ENCODE data around the gene TBC1D22B. TPM values are rescaled to one million over a fixed set of nuclear protein-coding genes. Genes with fewer than 3 reads are reported as not detected.

The TBC1D22B gene
- total and polyA plus RNA-seq, 4 donors = 3.9 to 17.0 (median 7.7) TPM

DNA sequence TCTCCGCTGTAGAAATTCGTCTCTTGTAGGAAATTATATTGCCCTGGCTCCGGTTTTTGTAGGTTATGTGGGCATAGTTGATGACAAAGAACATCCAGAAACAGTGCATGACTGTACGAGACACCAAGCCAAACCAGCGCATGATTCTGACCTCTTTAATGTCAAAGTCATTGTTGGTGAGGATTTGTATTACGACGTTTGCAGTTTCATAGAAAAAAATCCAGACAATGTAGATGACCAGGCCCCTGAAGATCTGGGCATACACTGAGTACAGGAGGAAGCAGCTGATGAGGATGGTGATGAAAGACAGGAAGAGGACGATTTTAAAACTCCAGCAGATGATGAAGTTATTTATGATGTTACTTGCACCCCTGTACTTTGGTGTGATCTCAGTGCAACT lies 39.1 kb upstream of the TBC1D22B start:
- intact Hi-C loops (cut with DNase I) = loop anchor here in 1 of 2 donors (10.0 kb wide), 1 partner anchor 334 kb away; the partner anchor contains the start of gene C6orf89
- no peak overlapping the region for H3K4me3 ChIP-seq (ENCODE audit: low read length in 2 of 2)
- H3K36me3 ChIP-seq (ENCODE audit: control insufficient read depth in 1 of 2, insufficient read depth in 2 of 2, low read length in 1 of 2) = no peaks in the 10 kb centered on the region
- no peak for ATAC-seq (ENCODE audit: low FRiP score)
- no peak for DNase-seq
- no peaks in the 10 kb centered on the region for H3K27me3 ChIP-seq (ENCODE audit: control insufficient read depth in 1 of 2, insufficient read depth in 2 of 2, low read length in 1 of 2)
- 91 to 92% methylated on average over 8 of the region's 8 CpGs for WGBS, 2 donors
- no peak overlapping the region for H3K27ac ChIP-seq (ENCODE audit: low read depth in 1 of 2, low read length in 2 of 2)
- no peaks in the 10 kb centered on the region for H3K9me3 ChIP-seq (ENCODE audit: control insufficient read depth, low read length)
- no peaks in the 10 kb centered on the region for H3K4me1 ChIP-seq (ENCODE audit: control insufficient read depth in 1 of 2, insufficient read depth in 2 of 2, low read length in 2 of 2)

DNA sequence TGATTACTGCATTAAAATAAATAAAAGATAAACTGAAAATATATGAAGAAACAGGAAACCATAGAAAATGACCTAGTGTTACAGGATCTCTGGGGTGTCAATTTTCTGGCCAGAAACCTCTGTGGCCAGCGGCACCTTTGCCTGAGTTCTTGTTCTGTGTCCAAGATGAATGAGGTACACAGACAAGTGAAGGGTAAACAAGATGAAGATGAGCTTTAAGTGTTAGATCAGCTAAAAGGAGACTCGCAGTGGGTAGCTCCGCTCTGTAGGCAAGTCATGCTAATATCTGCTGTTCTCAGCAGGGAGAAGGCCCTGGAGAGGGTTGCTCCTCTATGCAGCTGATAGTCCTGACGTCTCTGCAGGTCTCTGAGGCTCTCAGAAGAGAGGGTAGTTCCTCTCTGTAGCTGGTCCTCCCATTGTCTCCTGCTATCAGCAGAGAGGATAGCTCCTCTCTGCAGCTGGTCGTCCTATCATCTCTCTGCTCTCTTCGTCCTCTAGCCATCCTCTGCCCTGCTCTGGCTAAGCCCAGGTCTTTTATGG lies 35.9 kb upstream of the TBC1D22B start:
- peak; percentile 19 for ATAC-seq (ENCODE audit: low FRiP score)
- H3K27me3 ChIP-seq (ENCODE audit: control insufficient read depth in 1 of 2, insufficient read depth in 2 of 2, low read length in 1 of 2) = no peaks in the 10 kb centered on the region
- intact Hi-C loops (cut with DNase I) = no loop called here
- DNase-seq = no peak
- WGBS, 2 donors = 65 to 66% methylated on average over 6 of the region's 6 CpGs
- H3K4me3 ChIP-seq (ENCODE audit: low read length in 2 of 2) = no peak overlapping the region
- no peaks in the 10 kb centered on the region for H3K9me3 ChIP-seq (ENCODE audit: control insufficient read depth, low read length)
- H3K27ac ChIP-seq (ENCODE audit: low read depth in 1 of 2, low read length in 2 of 2) = peak overlapping the region in 1 of 2 donors; percentile 68
- H3K36me3 ChIP-seq (ENCODE audit: control insufficient read depth in 1 of 2, insufficient read depth in 2 of 2, low read length in 1 of 2) = no peaks in the 10 kb centered on the region
- H3K4me1 ChIP-seq (ENCODE audit: control insufficient read depth in 1 of 2, insufficient read depth in 2 of 2, low read length in 2 of 2) = no peaks in the 10 kb centered on the region

DNA sequence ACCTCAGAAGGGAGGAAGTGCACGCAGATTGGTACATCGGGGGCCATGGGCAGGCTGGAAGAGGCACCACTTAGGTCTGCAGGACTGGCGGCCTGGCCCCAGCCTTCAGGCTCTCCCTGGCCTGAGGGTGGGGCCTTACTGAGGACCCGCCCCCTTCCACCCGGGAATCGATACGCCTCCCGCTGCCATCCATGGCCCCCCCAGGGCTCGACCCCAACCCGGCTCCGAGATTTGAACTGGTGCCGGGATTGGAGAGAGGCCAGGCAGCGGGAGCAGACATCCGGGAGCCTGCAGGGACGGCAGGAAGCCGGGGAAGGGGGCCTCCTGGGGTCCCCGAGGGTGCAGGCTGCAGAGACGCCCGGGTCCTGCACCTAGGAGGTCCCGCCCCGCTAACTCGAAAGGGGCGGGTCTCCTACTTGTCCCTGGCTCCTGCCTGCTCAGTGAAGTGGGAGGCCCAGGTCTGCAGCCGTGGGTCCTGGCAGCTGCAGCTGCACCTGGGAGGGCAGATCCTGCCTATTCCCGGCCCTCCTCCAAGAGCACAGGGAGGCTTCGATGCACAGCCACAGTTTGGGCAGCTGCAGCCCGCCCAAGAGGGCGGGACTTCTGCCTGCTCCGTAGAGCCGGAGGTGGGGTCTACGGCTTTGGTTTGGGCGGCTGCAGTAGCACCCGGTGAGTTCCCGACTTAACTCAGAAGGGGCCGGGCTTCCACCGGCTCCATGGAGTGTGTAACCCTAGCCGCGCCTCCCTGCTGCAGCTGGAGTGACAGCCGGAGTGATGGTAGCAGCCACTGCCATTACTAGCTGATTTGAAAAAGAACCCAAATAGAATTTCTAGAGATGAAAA lies 35.2 kb upstream of the TBC1D22B start:
- intact Hi-C loops (cut with DNase I) = no loop called here
- H3K36me3 ChIP-seq (ENCODE audit: control insufficient read depth in 1 of 2, insufficient read depth in 2 of 2, low read length in 1 of 2) = no peaks in the 10 kb centered on the region
- H3K4me3 ChIP-seq (ENCODE audit: low read length in 2 of 2) = peak overlapping the region; percentile 61 to 72
- peak overlapping the region in 1 of 2 donors; percentile 68 for H3K27ac ChIP-seq (ENCODE audit: low read depth in 1 of 2, low read length in 2 of 2)
- 0 to 1% methylated on average over 35 to 39 of the region's 39 CpGs for WGBS, 2 donors
- no peaks in the 10 kb centered on the region for H3K9me3 ChIP-seq (ENCODE audit: control insufficient read depth, low read length)
- no peaks in the 10 kb centered on the region for H3K4me1 ChIP-seq (ENCODE audit: control insufficient read depth in 1 of 2, insufficient read depth in 2 of 2, low read length in 2 of 2)
- peak; percentile 90 to 92 for DNase-seq
- ATAC-seq (ENCODE audit: low FRiP score) = peak; percentile 91
- H3K27me3 ChIP-seq (ENCODE audit: control insufficient read depth in 1 of 2, insufficient read depth in 2 of 2, low read length in 1 of 2) = no peaks in the 10 kb centered on the region

DNA sequence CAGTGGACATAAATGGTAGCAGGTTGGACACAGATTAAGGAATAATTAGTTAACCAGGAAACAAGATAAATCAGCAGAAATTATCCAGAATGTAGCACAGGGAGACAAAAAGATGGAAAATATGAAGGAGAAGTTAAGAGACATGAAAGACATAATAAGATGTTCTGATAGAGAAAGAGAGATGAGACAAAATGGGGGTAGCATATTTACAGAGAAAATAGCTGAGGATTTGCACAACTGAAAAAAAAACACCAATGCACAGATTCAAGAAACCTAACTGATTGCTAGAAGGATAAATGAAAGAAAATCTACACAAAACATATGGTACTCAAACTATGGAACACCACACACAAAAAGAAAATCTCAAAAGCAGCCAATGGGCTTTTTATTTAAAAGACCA lies 34.6 kb upstream of the TBC1D22B start:
- intact Hi-C loops (cut with DNase I) = no loop called here
- DNase-seq (no peak), ATAC-seq (ENCODE audit: low FRiP score) (no peak)
- Histone ChIP-seq H3K4me3 (ENCODE audit: low read length in 2 of 2) (peak overlapping the region in 1 of 2 donors; percentile 61), H3K9me3 (ENCODE audit: control insufficient read depth, low read length) (no peaks in the 10 kb centered on the region), H3K27ac (ENCODE audit: low read depth in 1 of 2, low read length in 2 of 2) (no peak overlapping the region), H3K27me3 (ENCODE audit: control insufficient read depth in 1 of 2, insufficient read depth in 2 of 2, low read length in 1 of 2) (no peaks in the 10 kb centered on the region), H3K4me1 (ENCODE audit: control insufficient read depth in 1 of 2, insufficient read depth in 2 of 2, low read length in 2 of 2) (no peaks in the 10 kb centered on the region), H3K36me3 (ENCODE audit: control insufficient read depth in 1 of 2, insufficient read depth in 2 of 2, low read length in 1 of 2) (no peaks in the 10 kb centered on the region)

DNA sequence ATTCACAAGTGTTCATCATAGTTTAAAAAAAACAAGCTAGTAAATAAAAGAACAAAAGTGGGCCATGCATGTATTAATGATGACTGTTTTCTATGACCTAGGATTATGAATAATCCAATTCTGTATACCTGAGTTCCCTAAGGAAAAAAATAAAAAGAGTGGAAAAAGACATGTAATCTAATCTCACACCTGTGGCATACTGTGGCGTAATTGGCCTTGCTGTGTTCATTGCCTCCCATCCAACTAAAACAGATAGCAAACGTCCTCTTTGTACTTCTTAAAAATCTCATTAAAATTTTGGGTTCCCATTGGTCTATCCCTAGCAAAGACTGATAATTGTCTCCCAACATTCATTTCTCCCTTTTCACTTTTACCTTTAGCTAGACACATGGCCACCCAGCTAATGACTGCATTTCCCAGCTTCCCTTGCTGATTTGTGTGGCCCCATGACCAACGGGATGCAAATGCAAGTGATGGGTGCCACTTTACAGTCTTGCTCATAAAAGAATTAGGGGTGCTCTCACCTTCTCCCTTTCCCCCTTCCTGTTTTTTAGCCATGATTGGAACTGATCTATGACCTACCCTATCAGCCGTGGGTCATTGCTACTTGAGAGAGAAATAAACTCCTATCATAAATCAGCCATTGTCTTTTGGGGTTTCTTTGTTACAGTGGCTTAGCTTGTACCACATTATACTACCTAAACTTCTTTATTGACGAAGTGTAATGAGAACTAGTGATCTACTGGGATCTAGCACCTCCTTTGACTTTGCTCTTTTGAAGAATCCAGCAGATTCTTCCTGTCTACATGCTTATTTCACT lies 32.0 kb upstream of the TBC1D22B start:
- H3K9me3 ChIP-seq (ENCODE audit: control insufficient read depth, low read length) = no peaks in the 10 kb centered on the region
- H3K4me3 ChIP-seq (ENCODE audit: low read length in 2 of 2) = no peak overlapping the region
- H3K36me3 ChIP-seq (ENCODE audit: control insufficient read depth in 1 of 2, insufficient read depth in 2 of 2, low read length in 1 of 2) = no peaks in the 10 kb centered on the region
- H3K27ac ChIP-seq (ENCODE audit: low read depth in 1 of 2, low read length in 2 of 2) = no peak overlapping the region
- no peaks in the 10 kb centered on the region for H3K4me1 ChIP-seq (ENCODE audit: control insufficient read depth in 1 of 2, insufficient read depth in 2 of 2, low read length in 2 of 2)
- WGBS, 2 donors = 78 to 83% methylated on average over 5 of the region's 5 CpGs
- intact Hi-C loops (cut with DNase I) = no loop called here
- no peak for DNase-seq
- no peak for ATAC-seq (ENCODE audit: low FRiP score)
- H3K27me3 ChIP-seq (ENCODE audit: control insufficient read depth in 1 of 2, insufficient read depth in 2 of 2, low read length in 1 of 2) = no peaks in the 10 kb centered on the region

DNA sequence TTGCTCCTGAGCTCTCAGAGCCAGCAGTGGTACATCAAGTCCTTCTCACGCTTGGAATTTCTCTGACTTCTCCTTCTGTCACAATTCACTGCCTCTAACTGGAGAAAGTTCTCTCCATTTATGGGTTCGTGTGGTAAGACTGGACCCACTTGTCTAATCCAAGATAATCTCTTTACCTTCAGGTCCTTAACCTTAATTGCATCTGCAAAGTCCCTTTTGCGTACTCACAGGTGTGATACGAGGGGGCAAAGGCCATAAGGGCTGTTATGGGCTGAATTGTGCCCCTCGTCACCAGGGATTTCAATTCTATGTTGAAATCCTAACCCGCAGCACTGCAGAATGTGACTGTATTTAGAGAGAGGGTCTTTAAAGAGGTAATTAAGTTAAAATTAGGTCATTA lies 27.5 kb upstream of the TBC1D22B start:
- Histone ChIP-seq H3K4me3 (ENCODE audit: low read length in 2 of 2) (no peak overlapping the region), H3K9me3 (ENCODE audit: control insufficient read depth, low read length) (no peaks in the 10 kb centered on the region), H3K27ac (ENCODE audit: low read depth in 1 of 2, low read length in 2 of 2) (no peak overlapping the region), H3K36me3 (ENCODE audit: control insufficient read depth in 1 of 2, insufficient read depth in 2 of 2, low read length in 1 of 2) (no peaks in the 10 kb centered on the region), H3K4me1 (ENCODE audit: control insufficient read depth in 1 of 2, insufficient read depth in 2 of 2, low read length in 2 of 2) (no peaks in the 10 kb centered on the region), H3K27me3 (ENCODE audit: control insufficient read depth in 1 of 2, insufficient read depth in 2 of 2, low read length in 1 of 2) (no peaks in the 10 kb centered on the region)
- intact Hi-C loops (cut with DNase I) = no loop called here
- DNase-seq (no peak), ATAC-seq (ENCODE audit: low FRiP score) (no peak)
- 91 to 93% methylated on average over 6 of the region's 6 CpGs for WGBS, 2 donors

DNA sequence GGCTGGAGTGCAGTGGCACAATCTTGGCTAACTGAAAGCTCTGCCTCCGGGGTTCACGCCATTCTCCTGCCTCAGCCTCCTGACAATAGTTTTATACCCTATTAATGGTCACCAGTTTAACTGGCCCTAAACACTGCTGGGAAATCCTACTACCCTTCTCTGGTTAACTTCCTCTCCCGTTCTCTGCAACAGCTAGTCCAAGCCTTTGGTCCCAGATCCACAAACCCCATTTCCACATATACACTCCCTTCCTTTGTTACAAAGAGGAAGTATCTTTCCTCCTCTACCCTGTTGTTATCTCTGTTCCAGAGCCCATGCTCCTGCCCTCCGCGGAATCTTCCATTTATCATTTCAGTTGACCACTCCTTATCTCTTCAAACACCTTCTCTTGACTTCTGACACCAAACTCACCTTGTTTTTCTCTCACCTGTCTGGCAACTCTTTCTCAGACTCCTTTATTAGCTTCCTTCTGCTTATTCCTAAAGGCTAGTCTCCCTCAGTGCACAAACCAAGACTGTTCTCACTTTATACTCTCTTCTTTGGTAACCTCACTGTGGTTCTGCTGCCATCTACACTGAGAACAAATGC lies 25.0 kb upstream of the TBC1D22B start:
- Histone ChIP-seq H3K27ac (ENCODE audit: low read depth in 1 of 2, low read length in 2 of 2) (no peak overlapping the region), H3K36me3 (ENCODE audit: control insufficient read depth in 1 of 2, insufficient read depth in 2 of 2, low read length in 1 of 2) (no peaks in the 10 kb centered on the region), H3K27me3 (ENCODE audit: control insufficient read depth in 1 of 2, insufficient read depth in 2 of 2, low read length in 1 of 2) (no peaks in the 10 kb centered on the region), H3K9me3 (ENCODE audit: control insufficient read depth, low read length) (no peaks in the 10 kb centered on the region), H3K4me1 (ENCODE audit: control insufficient read depth in 1 of 2, insufficient read depth in 2 of 2, low read length in 2 of 2) (no peaks in the 10 kb centered on the region), H3K4me3 (ENCODE audit: low read length in 2 of 2) (no peak overlapping the region)
- no peak for DNase-seq
- WGBS, 2 donors = 93 to 98% methylated on average over 5 of the region's 5 CpGs
- intact Hi-C loops (cut with DNase I) = no loop called here
- no peak for ATAC-seq (ENCODE audit: low FRiP score)

DNA sequence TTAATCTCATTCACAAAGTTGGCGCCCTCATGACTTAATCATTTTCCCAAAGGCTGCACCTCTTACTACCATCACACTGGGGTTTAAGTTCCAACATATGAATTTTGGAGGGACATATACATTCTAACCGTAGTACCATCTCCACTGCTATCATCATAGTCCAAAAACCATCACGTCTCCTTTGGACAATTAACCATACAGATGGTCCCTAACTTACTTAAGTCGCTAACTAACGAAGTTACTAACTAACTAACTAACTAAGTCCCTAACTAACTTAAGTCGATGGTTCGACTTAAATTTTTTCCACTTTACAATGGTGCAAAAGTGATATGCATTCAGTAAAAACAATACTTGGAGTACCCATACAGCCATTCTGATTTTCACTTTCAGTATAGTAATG lies 24.0 kb upstream of the TBC1D22B start:
- intact Hi-C loops (cut with DNase I) = no loop called here
- 89 to 94% methylated on average over 7 of the region's 7 CpGs for WGBS, 2 donors
- no peaks in the 10 kb centered on the region for H3K27me3 ChIP-seq (ENCODE audit: control insufficient read depth in 1 of 2, insufficient read depth in 2 of 2, low read length in 1 of 2)
- H3K27ac ChIP-seq (ENCODE audit: low read depth in 1 of 2, low read length in 2 of 2) = no peak overlapping the region
- no peaks in the 10 kb centered on the region for H3K36me3 ChIP-seq (ENCODE audit: control insufficient read depth in 1 of 2, insufficient read depth in 2 of 2, low read length in 1 of 2)
- no peak for DNase-seq
- no peak overlapping the region for H3K4me3 ChIP-seq (ENCODE audit: low read length in 2 of 2)
- ATAC-seq (ENCODE audit: low FRiP score) = no peak
- no peaks in the 10 kb centered on the region for H3K4me1 ChIP-seq (ENCODE audit: control insufficient read depth in 1 of 2, insufficient read depth in 2 of 2, low read length in 2 of 2)
- H3K9me3 ChIP-seq (ENCODE audit: control insufficient read depth, low read length) = no peaks in the 10 kb centered on the region

All from aorta (tissue), 5 donors.